IMR-90 (cell line): ENCODE data around the gene CCDC50. TPM values are rescaled to one million over a fixed set of nuclear protein-coding genes. Genes with fewer than 3 reads are reported as not detected.

Source experiments
- ATAC-seq: fragments of 200-7000 bp; cut with Tn5 transposase; 2 replicates; pipeline ENCODE4 v1.9.1; 2020; ENCODE audit warnings: low read depth, mild to moderate bottlenecking, moderate library complexity
- BruUV-seq: library from RNA; stranded (reverse); fragments of 400-500 nt; replicated peaks from 2 replicates; lab custom pipeline; 2021; lab: Mats Ljungman, UMichigan
- CTCF ChIA-PET: fragments of 300-600 bp; formaldehyde crosslinking; extraction: SDS; loops from one replicate; lab custom pipeline; 2021; ENCODE audit warnings: antibody characterized with exemption; lab: Yijun Ruan, JAX
- POLR2A ChIA-PET: fragments of 300-600 bp; sonication (Branson Sonifier 250); formaldehyde crosslinking; loops from one replicate; lab custom pipeline; 2022; ENCODE audit warnings: antibody characterized with exemption; ENCODE audit not compliant: unreplicated experiment; lab: Charles Lee
- DNase-seq: peaks from one replicate; pipeline ENCODE4 v3.0.0; 2013
- H2AFZ ChIP-seq: replicated peaks from 2 replicates; pipeline ENCODE3; 2013; ENCODE audit warnings: low read length, mild to moderate bottlenecking; ENCODE audit not compliant: poor library complexity
- H2AK5ac ChIP-seq: 2 replicates; pipeline ENCODE4 v1.6.1; 2013; ENCODE audit warnings: low read depth, low read length, inconsistent platforms
- H2AK9ac ChIP-seq: replicated peaks from 2 replicates; pipeline ENCODE3; 2013; ENCODE audit warnings: mild to moderate bottlenecking, low read depth, low read length, moderate library complexity; ENCODE audit not compliant: poor library complexity
- H2BK120ac ChIP-seq: 2 replicates; pipeline ENCODE4 v1.6.1; 2013; ENCODE audit warnings: low read depth, low read length, inconsistent platforms
- H2BK15ac ChIP-seq: 3 replicates; pipeline ENCODE4 v1.6.1; 2013; ENCODE audit warnings: low read depth, low read length, inconsistent platforms
- H2BK20ac ChIP-seq: 2 replicates; pipeline ENCODE4 v1.6.1; 2013; ENCODE audit warnings: low read depth, mild to moderate bottlenecking, inconsistent platforms, low read length, moderate library complexity
- H2BK5ac ChIP-seq: 2 replicates; pipeline ENCODE4 v1.6.1; 2013; ENCODE audit warnings: mild to moderate bottlenecking, low read depth, low read length, inconsistent platforms; ENCODE audit not compliant: poor library complexity, severe bottlenecking
- H3K14ac ChIP-seq: replicated peaks from 2 replicates; pipeline ENCODE4 v1.6.1; 2013; ENCODE audit warnings: low read depth, low read length, inconsistent platforms
- H3K18ac ChIP-seq: 2 replicates; pipeline ENCODE4 v1.6.1; 2013; ENCODE audit warnings: low read depth, low read length, control low read depth
- H3K23ac ChIP-seq: 2 replicates; pipeline ENCODE4 v1.6.1; 2013; ENCODE audit warnings: low read depth, low read length, inconsistent platforms
- H3K27ac ChIP-seq: 2 replicates; pipeline ENCODE4 v1.5.1; 2013; ENCODE audit warnings: mild to moderate bottlenecking, control low read depth, low read length; ENCODE audit not compliant: insufficient read depth
- H3K27me3 ChIP-seq: 2 replicates; pipeline ENCODE4 v1.6.1; 2013; ENCODE audit warnings: low read length; ENCODE audit not compliant: control insufficient read depth, insufficient read depth
- H3K36me3 ChIP-seq: 2 replicates; pipeline ENCODE4 v1.6.1; 2013; ENCODE audit warnings: low read length, mixed read lengths; ENCODE audit not compliant: control insufficient read depth, insufficient read depth
- H3K4ac ChIP-seq: 2 replicates; pipeline ENCODE4 v1.6.1; 2013; ENCODE audit warnings: low read depth, low read length, inconsistent platforms
- H3K4me1 ChIP-seq: 2 replicates; pipeline ENCODE4 v1.6.1; 2013; ENCODE audit warnings: low read length, mixed read lengths; ENCODE audit not compliant: control insufficient read depth, insufficient read depth
- H3K4me2 ChIP-seq: 2 replicates; pipeline ENCODE4 v1.6.1; 2013; ENCODE audit warnings: low read depth, mild to moderate bottlenecking, control low read depth, low read length, moderate library complexity
- H3K4me3 ChIP-seq: 2 replicates; pipeline ENCODE4 v1.5.1; 2013; ENCODE audit warnings: low read depth, mild to moderate bottlenecking, control low read depth, low read length, moderate library complexity; ENCODE audit not compliant: insufficient read depth
- H3K56ac ChIP-seq: 2 replicates; pipeline ENCODE4 v1.6.1; 2013; ENCODE audit warnings: low read length, inconsistent platforms; ENCODE audit not compliant: insufficient read depth; ENCODE audit errors: extremely low read depth
- H3K79me1 ChIP-seq, 2 experiments: 2 replicates each; pipeline ENCODE4 v1.6.1; 2013; ENCODE audit warnings: low read length in 2 of 2, inconsistent platforms in 1 of 2, low read depth in 1 of 2
- H3K9ac ChIP-seq: 2 replicates; pipeline ENCODE4 v1.6.1; 2013; ENCODE audit warnings: low read depth, low read length, control low read depth
- H3K9me1 ChIP-seq: 2 replicates; pipeline ENCODE4 v1.6.1; 2013; ENCODE audit warnings: low read length, inconsistent platforms; ENCODE audit not compliant: insufficient read depth
- H3K9me3 ChIP-seq: 2 replicates; pipeline ENCODE4 v1.6.1; 2013; ENCODE audit warnings: low read length; ENCODE audit not compliant: control insufficient read depth, insufficient read depth
- H4K20me1 ChIP-seq: 2 replicates; pipeline ENCODE4 v1.6.1; 2013; ENCODE audit warnings: low read length, inconsistent platforms; ENCODE audit not compliant: insufficient read depth
- H4K5ac ChIP-seq: 2 replicates; pipeline ENCODE4 v1.6.1; 2013; ENCODE audit warnings: mild to moderate bottlenecking, low read depth, low read length, control low read depth
- H4K8ac ChIP-seq, 2 experiments: 2 replicates each; pipeline ENCODE4 v1.6.1; 2013; ENCODE audit warnings: low read depth in 2 of 2, low read length in 2 of 2, control low read depth in 1 of 2, inconsistent platforms in 1 of 2
- H4K91ac ChIP-seq: 2 replicates; pipeline ENCODE4 v1.6.1; 2013; ENCODE audit warnings: low read depth, low read length, inconsistent platforms; ENCODE audit not compliant: insufficient read depth
- BHLHE40 ChIP-seq: fragments of 150-350 bp; IDR thresholded peaks from 2 replicates; pipeline ENCODE4 v1.6.1; 2016; ENCODE audit warnings: mild to moderate bottlenecking, low read depth, low read length
- CEBPB ChIP-seq: IDR thresholded peaks from 2 replicates; pipeline ENCODE4 v1.6.1; 2012; ENCODE audit warnings: low read depth, low read length, improper control_type of control experiment
- CHD1 ChIP-seq: IDR thresholded peaks from 2 replicates; pipeline ENCODE4 v1.6.1; 2012; ENCODE audit warnings: low read depth, low read length, improper control_type of control experiment
- POLR2A ChIP-seq: IDR thresholded peaks from 2 replicates; pipeline ENCODE4 v1.6.1; 2012; ENCODE audit warnings: mild to moderate bottlenecking, low read depth, low read length
- RCOR1 ChIP-seq: IDR thresholded peaks from 2 replicates; pipeline ENCODE4 v1.6.1; 2012; ENCODE audit warnings: mild to moderate bottlenecking, low read length, improper control_type of control experiment; ENCODE audit not compliant: insufficient replicate concordance
- SMC3 ChIP-seq: fragments of 150-350 bp; IDR thresholded peaks from 2 replicates; pipeline ENCODE4 v1.6.1; 2016; ENCODE audit warnings: low read depth, mild to moderate bottlenecking, antibody characterized with exemption, low read length, moderate library complexity
- WGBS, 2 experiments: methylation state at CpG; one replicate each; pipeline versions ENCODE4 v1.1.5 to v1.1.7; 2013; ENCODE audit warnings: missing lambda C conversion rate in 2 of 2; ENCODE audit not compliant: insufficient read length in 1 of 2; ENCODE audit errors: extremely low coverage in 2 of 2; 5-methylcytosine and 5-hydroxymethylcytosine counted together
- dilution Hi-C: fragments of 300-500 bp; cut with HindIII; formaldehyde crosslinking; loops from one replicate; pipeline ENCODE4 v1.14.3; 2018; ENCODE audit warnings: low sequenced_read_pairs; ENCODE audit not compliant: unreplicated experiment
- in situ Hi-C: fragments of 300-500 bp; cut with MboI; formaldehyde crosslinking; loops from 3 replicates; pipeline ENCODE4 v1.14.3; 2019; ENCODE audit warnings: low sequenced_read_pairs, inconsistent platforms, mixed read lengths
- intact Hi-C: fragments of 100-400 bp; cut with micrococcal nuclease; formaldehyde crosslinking; loops from 2 replicates; pipeline ENCODE4 v1.10.0; 2022
- polyA plus RNA-seq, 3 experiments: library from polyadenylated mRNA; depleted of rRNA; stranded (reverse); fragments of >200 nt; gene quantifications; 2 replicates each; pipeline ENCODE4 v1.2.3, GENCODE V29; 2012; ENCODE audit warnings: low replicate concordance in 1 of 3
- total RNA-seq: library from RNA; depleted of rRNA; stranded (reverse); fragments of >200 nt; gene quantifications from 2 replicates; pipeline ENCODE4 v1.2.3, GENCODE V29; 2012

The CCDC50 gene
- total and polyA plus RNA-seq, 2 of the 4 experiments (the other 2 are of a cell fraction): 59.0 to 63.1 TPM

GRCh38 chr3:191434024-191434423 lies 104.8 kb downstream of the CCDC50 start:
- Histone ChIP-seq H4K8ac (no peak overlapping the region), H3K4me3 (no peak overlapping the region), H2AK9ac (no peak overlapping the region), H3K36me3 (no peaks in the 10 kb centered on the region), H3K18ac (no peak overlapping the region), H2BK20ac (no peak overlapping the region), H3K9me1 (no peaks in the 10 kb centered on the region), H3K14ac (no peak overlapping the region), H3K56ac (no peak overlapping the region), H4K5ac (no peak overlapping the region), H4K20me1 (no peaks in the 10 kb centered on the region), H3K4me2 (no peak overlapping the region), H3K9me3 (no peaks in the 10 kb centered on the region), H3K27me3 (no peaks in the 10 kb centered on the region), H3K9ac (no peak overlapping the region), H3K4me1 (no peaks in the 10 kb centered on the region), H2BK5ac (no peak overlapping the region), H4K91ac (no peak overlapping the region), H2AK5ac (no peak overlapping the region), H2BK15ac (no peak overlapping the region), H2AFZ (no peak overlapping the region), H3K23ac (no peak overlapping the region), H2BK120ac (no peak overlapping the region), H3K4ac (no peak overlapping the region), H3K79me1 (no peaks in the 10 kb centered on the region), H3K27ac (no peak overlapping the region)
- WGBS, 2 experiments: no CpG with 5 or more reads among the region's 1 CpG
- in situ Hi-C loops: no loop called here
- dilution Hi-C loops: no loop called here
- DNase-seq (no peak), ATAC-seq (no peak)
- intact Hi-C loops: no loop called here
- CTCF ChIA-PET: interaction anchor here (0.6 kb wide), 1 partner anchor 383 kb away, joined by 3 read pairs; no protein-coding TSS in a partner anchor
- TF ChIP-seq POLR2A: no peak
- TF ChIP-seq CEBPB: no peak
- no peak for TF ChIP-seq RCOR1
- TF ChIP-seq CHD1: no peak
- no peak for TF ChIP-seq SMC3
- TF ChIP-seq BHLHE40: no peak
- BruUV-seq: no TSS peak
- POLR2A ChIA-PET: no interaction called here
